GM18520 (cell line): ENCODE data around the gene ADH5.
A peak's percentile ranks its signal among the peaks of the same experiment; 100 is the strongest.
"Not testable (repeated sequence)": the region's sequence is repeated elsewhere in the genome, so short reads cannot be mapped to it uniquely, and the experiment has no call there.

Experiments used
- ATAC-seq: cut with Tn5 transposase; IDR thresholded peaks from one replicate; pipeline ENCODE4 v1.9.1; 2021; ENCODE audit not compliant: unreplicated experiment

ADH5 gene

GRCh38 chr4:99033956-99034355 is 54.6 kb downstream of the ADH5 start:
- no peak for ATAC-seq

GRCh38 chr4:99029852-99030251 is 58.7 kb downstream of the ADH5 start:
- no peak for ATAC-seq

- ATAC-seq: peak; percentile 60
These were observed 59.4 kb downstream of the ADH5 start for GRCh38 chr4:99029018-99029735.

- ATAC-seq: no peak
These were observed 60.4 kb downstream of the ADH5 start for GRCh38 chr4:99028187-99028586.

GRCh38 chr4:99027304-99027703 is 61.3 kb downstream of the ADH5 start:
- ATAC-seq: no peak

GRCh38 chr4:99025506-99025905 is 63.1 kb downstream of the ADH5 start:
- no peak for ATAC-seq

GRCh38 chr4:99024481-99025275 is 63.9 kb downstream of the ADH5 start:
- no peak for ATAC-seq

GRCh38 chr4:99023800-99024251 is 64.8 kb downstream of the ADH5 start:
- ATAC-seq: not testable (repeated sequence)

- ATAC-seq: no peak
These were observed 66.0 kb downstream of the ADH5 start for GRCh38 chr4:99022566-99022965.

GRCh38 chr4:99021386-99021785 is 67.2 kb downstream of the ADH5 start:
- no peak for ATAC-seq
